Stomach (tissue), 9 donors: ENCODE results near the gene CACNA2D3. TPM values are rescaled to one million over a fixed set of nuclear protein-coding genes. Genes with fewer than 3 reads are reported as not detected.

Experiments used
- DNase-seq, 2 donors: peaks; one replicate each; pipeline versions ENCODE4 v3.0.0 to v3.0.0-alpha.2; 2013 to 2019
- H3K27ac ChIP-seq, 5 donors: fragments of 200-600 bp in 4 of 5; sonication (generic) in 4 of 5; one replicate each; pipeline ENCODE4 v1.5.1; 2013 to 2019; ENCODE audit warnings: mild to moderate bottlenecking in 1 of 5, moderate library complexity in 1 of 5
- H3K27me3 ChIP-seq, 3 donors: fragments of 200-600 bp; sonication (generic); one replicate each; pipeline ENCODE4 v1.5.1; 2017 to 2019; ENCODE audit warnings: mixed run types in 1 of 3
- H3K36me3 ChIP-seq, 4 donors: fragments of 200-600 bp; sonication (generic); 1 replicate in 3 of 4; 2 replicates in 1 of 4; pipeline ENCODE4 v1.5.1; 2016 to 2019
- H3K4me1 ChIP-seq, 4 donors: fragments of 200-600 bp; sonication (generic); one replicate each; pipeline ENCODE4 v1.5.1; 2016 to 2019
- H3K4me3 ChIP-seq, 4 donors: fragments of 200-600 bp; sonication (generic) in 3 of 4; one replicate each; pipeline ENCODE4 v1.5.1; 2016 to 2019; ENCODE audit warnings: mild to moderate bottlenecking in 1 of 4
- H3K9me3 ChIP-seq, 4 donors: fragments of 200-600 bp; sonication (generic); one replicate each; pipeline ENCODE4 v1.5.1; 2016 to 2019
- CTCF ChIP-seq, 7 experiments: fragments of 450-650 bp in 4 of 7; fragments of 200-600 bp in 3 of 7; sonication (generic) in 3 of 7; IDR thresholded peaks; one replicate each; pipeline ENCODE4 v1.5.1; 2016 to 2019; ENCODE audit warnings: antibody characterized with exemption in 7 of 7, control low read depth in 2 of 7, mild to moderate bottlenecking in 1 of 7
- EP300 ChIP-seq: sonication (generic); formaldehyde crosslinking; IDR thresholded peaks from one replicate; pipeline ENCODE4 v1.6.1; 2017; ENCODE audit warnings: antibody characterized with exemption
- POLR2A ChIP-seq, 4 donors: fragments of 450-650 bp; IDR thresholded peaks; one replicate each; pipeline ENCODE4 v1.6.1; 2016; ENCODE audit warnings: antibody characterized with exemption in 4 of 4, control low read depth in 2 of 4, mild to moderate bottlenecking in 1 of 4, moderate library complexity in 1 of 4
- POLR2AphosphoS5 ChIP-seq, 3 donors: sonication (generic); formaldehyde crosslinking; IDR thresholded peaks; one replicate each; pipeline ENCODE4 v1.6.1; 2016; ENCODE audit warnings: antibody characterized with exemption in 3 of 3
- WGBS, 5 donors: extraction: QIAGEN DNeasy Blood & Tissue Kit in 3 of 5; methylation state at CpG; one replicate each; pipeline versions ENCODE4 v1.1.5 to v1.1.7; 2013 to 2018; 5-methylcytosine and 5-hydroxymethylcytosine counted together
- intact Hi-C: fragments of 100-400 bp; cut with DNase I; formaldehyde crosslinking; loops from one replicate; pipeline ENCODE4 v1.15.1; 2023; ENCODE audit warnings: low total_unique reads
- polyA plus RNA-seq, 3 donors: library from polyadenylated mRNA; stranded (reverse); fragments of 200-250 nt; gene quantifications; one replicate each; pipeline ENCODE4 v1.2.3, GENCODE V29; 2013
- total RNA-seq, 5 donors: library from RNA; depleted of rRNA; stranded (reverse); fragments of >200 nt; gene quantifications; one replicate each; pipeline versions ENCODE4 v1.1.0 to v1.2.3, GENCODE V29; 2014 to 2016
- donor health status: healthy with polysubstance abuse.
- donor health status: Bipolar disorder and iron deficiency.
- donor health status: healthy.

CACNA2D3 gene
- total and polyA plus RNA-seq, 8 donors: 0.56 to 54.0 (median 2.9) TPM; not detected in 1

- intact Hi-C loops: no loop called here
These were observed 733.9 kb downstream of the CACNA2D3 start for GRCh38 chr3:54856271-54856670.

GRCh38 chr3:54857343-54857742 is 735.0 kb downstream of the CACNA2D3 start:
- Histone ChIP-seq H3K4me3 (no peak overlapping the region), H3K27me3 (peaks cover 0 to 5% (median 0%) of the 10 kb centered on the region in 3 donors), H3K27ac (no peak overlapping the region), H3K36me3 (no peaks in the 10 kb centered on the region), H3K4me1 (peaks cover 0 to 13% (median 6%) of the 10 kb centered on the region in 4 donors), H3K9me3 (no peaks in the 10 kb centered on the region)
- TF ChIP-seq EP300 (no peak), POLR2A (IDR thresholded peaks at IDR 0.05) (no peak), CTCF (IDR thresholded peaks at IDR 0.05) (no peak), POLR2AphosphoS5 (IDR thresholded peaks at IDR 0.05) (no peak)
- intact Hi-C loops: no loop called here
- DNase-seq: no peak
- WGBS, 5 donors: 69 to 79% (median 72%) methylated on average over 2 to 3 of the region's 3 CpGs

More at GRCh38 chr3:54856271-54856670, 733.9 kb downstream of the CACNA2D3 start:
- H3K4me3 ChIP-seq: no peak overlapping the region
- DNase-seq: no peak
- no peak overlapping the region for H3K27ac ChIP-seq
- peaks cover 0 to 13% (median 6%) of the 10 kb centered on the region in 4 donors for H3K4me1 ChIP-seq
- 79 to 90% (median 89%) methylated on average over 1 of the region's 1 CpG for WGBS, 5 donors
- no peaks in the 10 kb centered on the region for H3K9me3 ChIP-seq
- TF ChIP-seq POLR2AphosphoS5 (IDR thresholded peaks at IDR 0.05) (no peak), EP300 (no peak), POLR2A (IDR thresholded peaks at IDR 0.05) (no peak), CTCF (IDR thresholded peaks at IDR 0.05) (no peak)
- H3K27me3 ChIP-seq: peaks cover 0 to 5% (median 0%) of the 10 kb centered on the region in 3 donors
- no peaks in the 10 kb centered on the region for H3K36me3 ChIP-seq

- H3K9me3 ChIP-seq: no peaks in the 10 kb centered on the region
- no peak for DNase-seq
- peaks cover 0 to 13% (median 6%) of the 10 kb centered on the region in 4 donors for H3K4me1 ChIP-seq
- intact Hi-C loops: no loop called here
- no peak for TF ChIP-seq CTCF (IDR thresholded peaks at IDR 0.05)
- H3K27ac ChIP-seq: no peak overlapping the region
- peaks cover 0 to 5% (median 0%) of the 10 kb centered on the region in 3 donors for H3K27me3 ChIP-seq
- no peak overlapping the region for H3K4me3 ChIP-seq
- WGBS, 5 donors: 32 to 63% (median 49%) methylated on average over 4 of the region's 4 CpGs
- H3K36me3 ChIP-seq: no peaks in the 10 kb centered on the region
These were observed 735.9 kb downstream of the CACNA2D3 start for GRCh38 chr3:54858093-54858785.

- WGBS, 5 donors: 57 to 66% (median 65%) methylated on average over 3 of the region's 3 CpGs
- DNase-seq: no peak
- intact Hi-C loops: no loop called here
These were observed 736.8 kb downstream of the CACNA2D3 start for GRCh38 chr3:54859184-54859583.

More at GRCh38 chr3:54859184-54859583, 736.8 kb downstream of the CACNA2D3 start:
- H3K36me3 ChIP-seq: no peaks in the 10 kb centered on the region
- TF ChIP-seq EP300 (no peak), POLR2AphosphoS5 (IDR thresholded peaks at IDR 0.05) (no peak)
- H3K27ac ChIP-seq: no peak overlapping the region
- H3K9me3 ChIP-seq: no peaks in the 10 kb centered on the region
- H3K4me1 ChIP-seq: peaks cover 0 to 5% (median under 1%) of the 10 kb centered on the region in 4 donors
- H3K4me3 ChIP-seq: no peak overlapping the region
- no peaks in the 10 kb centered on the region for H3K27me3 ChIP-seq
